Stimulated activated memory B cell treated with anti-CD40 and anti-IgM and Interleukin-4, amounts not matched to agents 10 μg/mL and 1 μg/mL and 100 μg/mL, for 72 hours (primary cell): ENCODE data around the gene NCAN.

Source experiments
- ATAC-seq: fragments of 150-1000 bp; cut with Tn5 transposase; 2 replicates; pipeline ENCODE4 v1.10.0; 2021
- H3K27ac Mint-ChIP-seq: one replicate; pipeline ENCODE4 v1.8.0; 2022; ENCODE audit warnings: mild to moderate bottlenecking, mixed read lengths
- H3K27me3 Mint-ChIP-seq: one replicate; pipeline ENCODE4 v1.8.0; 2022; ENCODE audit warnings: mixed read lengths
- H3K36me3 Mint-ChIP-seq: one replicate; pipeline ENCODE4 v1.8.0; 2022; ENCODE audit warnings: mixed read lengths
- H3K4me1 Mint-ChIP-seq: one replicate; pipeline ENCODE4 v1.8.0; 2022; ENCODE audit warnings: mixed read lengths
- H3K4me3 Mint-ChIP-seq: one replicate; pipeline ENCODE4 v1.8.0; 2022; ENCODE audit warnings: mild to moderate bottlenecking, moderate library complexity, mixed read lengths
- H3K9me3 Mint-ChIP-seq: one replicate; pipeline ENCODE4 v1.8.0; 2022; ENCODE audit warnings: mixed read lengths

The NCAN gene

GRCh38 chr19:19185853-19186740, 25.7 kb upstream of the NCAN start:
- H3K27ac Mint-ChIP-seq = peak overlapping the region; percentile 11
- H3K36me3 Mint-ChIP-seq = peaks cover 40% of the 10 kb centered on the region
- H3K4me1 Mint-ChIP-seq = peaks cover 52% of the 10 kb centered on the region
- no peak for ATAC-seq
- no peaks in the 10 kb centered on the region for H3K27me3 Mint-ChIP-seq
- H3K4me3 Mint-ChIP-seq = no peak overlapping the region
- H3K9me3 Mint-ChIP-seq = peaks cover 3% of the 10 kb centered on the region

- Mint-ChIP-seq H3K27ac (peak overlapping the region; percentile 11), H3K36me3 (peaks cover 35% of the 10 kb centered on the region), H3K27me3 (no peaks in the 10 kb centered on the region), H3K4me3 (no peak overlapping the region), H3K9me3 (peaks cover 3% of the 10 kb centered on the region), H3K4me1 (peaks cover 58% of the 10 kb centered on the region)
- no peak for ATAC-seq
These were observed 25.0 kb upstream of the NCAN start for GRCh38 chr19:19186742-19187141.

- peak overlapping the region; percentile 89 for H3K4me3 Mint-ChIP-seq
- no peaks in the 10 kb centered on the region for H3K9me3 Mint-ChIP-seq
- ATAC-seq = no peak
- peak overlapping the region; percentile 96 for H3K27ac Mint-ChIP-seq
- H3K36me3 Mint-ChIP-seq = peaks cover 30% of the 10 kb centered on the region
- peaks cover 55% of the 10 kb centered on the region for H3K4me1 Mint-ChIP-seq
- H3K27me3 Mint-ChIP-seq = no peaks in the 10 kb centered on the region
These were observed 20.0 kb upstream of the NCAN start for GRCh38 chr19:19191768-19192077.

- ATAC-seq = peak; percentile 96
- Mint-ChIP-seq H3K4me1 (peaks cover 52% of the 10 kb centered on the region), H3K36me3 (peaks cover 29% of the 10 kb centered on the region), H3K27ac (peak within 1 kb of the TSS; percentile 96), H3K27me3 (no peaks in the 10 kb centered on the region), H3K4me3 (peak within 1 kb of the TSS; percentile 89), H3K9me3 (no peaks in the 10 kb centered on the region)
These were observed 19.5 kb upstream of the NCAN start, which contains the start of the genes BORCS8 and RFXANK for GRCh38 chr19:19192078-19192882. TSS of gene BORCS8 (minus strand) at chr19:19192152. CDS start at chr19:19192117, 35 bp downstream. TSS of gene RFXANK (plus strand) at chr19:19192258. CDS start at chr19:19193947, 1,689 bp downstream.

- peak overlapping the region; percentile 96 for H3K27ac Mint-ChIP-seq
- peak; percentile 25 for ATAC-seq
These were observed 18.8 kb upstream of the NCAN start for GRCh38 chr19:19192910-19193423.

GRCh38 chr19:19193926-19194325, 17.8 kb upstream of the NCAN start:
- Mint-ChIP-seq H3K4me1 (peaks cover 51% of the 10 kb centered on the region), H3K36me3 (peaks cover 34% of the 10 kb centered on the region), H3K27me3 (no peaks in the 10 kb centered on the region), H3K4me3 (peak overlapping the region; percentile 89), H3K9me3 (no peaks in the 10 kb centered on the region), H3K27ac (peak overlapping the region; percentile 96)
- no peak for ATAC-seq

More at GRCh38 chr19:19192910-19193423, 18.8 kb upstream of the NCAN start:
- Mint-ChIP-seq H3K27me3 (no peaks in the 10 kb centered on the region), H3K36me3 (peaks cover 33% of the 10 kb centered on the region), H3K4me3 (peak overlapping the region; percentile 89), H3K4me1 (peaks cover 52% of the 10 kb centered on the region), H3K9me3 (no peaks in the 10 kb centered on the region)

- Mint-ChIP-seq H3K4me1 (peaks cover 50% of the 10 kb centered on the region), H3K27me3 (peaks cover 19% of the 10 kb centered on the region), H3K4me3 (peak overlapping the region; percentile 89), H3K9me3 (no peaks in the 10 kb centered on the region), H3K36me3 (peaks cover 21% of the 10 kb centered on the region), H3K27ac (peak overlapping the region; percentile 91)
- ATAC-seq = no peak
These were observed 9.8 kb upstream of the NCAN start for GRCh38 chr19:19201697-19202630.

- peak; percentile 1 for ATAC-seq
- peak overlapping the region; percentile 89 for H3K4me3 Mint-ChIP-seq
- H3K27me3 Mint-ChIP-seq = peaks cover 26% of the 10 kb centered on the region
- H3K27ac Mint-ChIP-seq = peak overlapping the region; percentile 91
- peaks cover 19% of the 10 kb centered on the region for H3K36me3 Mint-ChIP-seq
- H3K9me3 Mint-ChIP-seq = peaks cover 7% of the 10 kb centered on the region
- peaks cover 57% of the 10 kb centered on the region for H3K4me1 Mint-ChIP-seq
These were observed 9.1 kb upstream of the NCAN start for GRCh38 chr19:19202707-19203011.

GRCh38 chr19:19203012-19203856, 8.5 kb upstream of the NCAN start, which contains the start of gene NR2C2AP:
TSS of gene NR2C2AP (minus strand) at chr19:19203414. CDS start at chr19:19203060, 354 bp downstream.
- Mint-ChIP-seq H3K27ac (peak within 1 kb of the TSS; percentile 91), H3K4me1 (peaks cover 58% of the 10 kb centered on the region), H3K27me3 (peaks cover 29% of the 10 kb centered on the region), H3K36me3 (peaks cover 14% of the 10 kb centered on the region), H3K9me3 (peaks cover 9% of the 10 kb centered on the region), H3K4me3 (peak within 1 kb of the TSS; percentile 89)
- peak; percentile 90 for ATAC-seq

- peaks cover 31% of the 10 kb centered on the region for H3K27me3 Mint-ChIP-seq
- H3K27ac Mint-ChIP-seq = peak overlapping the region; percentile 17
- H3K36me3 Mint-ChIP-seq = peaks cover 5% of the 10 kb centered on the region
- H3K4me1 Mint-ChIP-seq = peaks cover 53% of the 10 kb centered on the region
- peaks cover 9% of the 10 kb centered on the region for H3K9me3 Mint-ChIP-seq
- peak overlapping the region; percentile 89 for H3K4me3 Mint-ChIP-seq
- ATAC-seq = no peak
These were observed 7.6 kb upstream of the NCAN start for GRCh38 chr19:19204181-19204580.

GRCh38 chr19:19205416-19206410, 6.0 kb upstream of the NCAN start:
- Mint-ChIP-seq H3K4me1 (peaks cover 50% of the 10 kb centered on the region), H3K9me3 (peaks cover 9% of the 10 kb centered on the region)
- no peak for ATAC-seq

GRCh38 chr19:19206938-19207337, 4.8 kb upstream of the NCAN start:
- ATAC-seq = no peak
- Mint-ChIP-seq H3K36me3 (no peaks in the 10 kb centered on the region), H3K4me3 (no peak overlapping the region), H3K4me1 (peaks cover 42% of the 10 kb centered on the region), H3K27me3 (peaks cover 56% of the 10 kb centered on the region), H3K27ac (no peak overlapping the region), H3K9me3 (peaks cover 9% of the 10 kb centered on the region)

More at GRCh38 chr19:19205416-19206410, 6.0 kb upstream of the NCAN start:
- H3K27ac Mint-ChIP-seq = no peak overlapping the region
- peaks cover 46% of the 10 kb centered on the region for H3K27me3 Mint-ChIP-seq
- H3K4me3 Mint-ChIP-seq = no peak overlapping the region
- H3K36me3 Mint-ChIP-seq = no peaks in the 10 kb centered on the region
